HEK293T (cell line): ENCODE results near the gene ARHGAP27.

Experiments
- ARNT ChIP-seq: fragments of 450-650 bp; IDR thresholded peaks from 2 replicates; pipeline ENCODE4 v1.6.1; 2017; ENCODE audit warnings: mild to moderate bottlenecking
- BHLHE40 ChIP-seq: fragments of 450-650 bp; IDR thresholded peaks from 2 replicates; pipeline ENCODE4 v1.6.1; 2016; ENCODE audit warnings: mild to moderate bottlenecking, moderate library complexity, borderline replicate concordance
- ELF4 ChIP-seq: fragments of 450-650 bp; IDR thresholded peaks from 2 replicates; pipeline ENCODE4 v1.6.1; 2017; ENCODE audit warnings: antibody characterized with exemption
- FOXA1 ChIP-seq: fragments of 450-650 bp; IDR thresholded peaks from 2 replicates; pipeline ENCODE4 v1.6.1; 2016; ENCODE audit warnings: mild to moderate bottlenecking
- FOXK2 ChIP-seq: fragments of 450-650 bp; IDR thresholded peaks from 2 replicates; pipeline ENCODE4 v1.6.1; 2016; ENCODE audit warnings: mild to moderate bottlenecking
- FOXM1 ChIP-seq: fragments of 450-650 bp; IDR thresholded peaks from 2 replicates; pipeline ENCODE4 v1.6.1; 2017; ENCODE audit warnings: mild to moderate bottlenecking, borderline replicate concordance
- NFRKB ChIP-seq: fragments of 450-650 bp; IDR thresholded peaks from 2 replicates; pipeline ENCODE4 v1.6.1; 2016; ENCODE audit warnings: mild to moderate bottlenecking, moderate library complexity
- SP1 ChIP-seq: fragments of 450-650 bp; IDR thresholded peaks from 2 replicates; pipeline ENCODE4 v1.6.1; 2017
- TARDBP ChIP-seq: fragments of 450-650 bp; IDR thresholded peaks from 2 replicates; pipeline ENCODE4 v1.6.1; 2016
- ZNF384 ChIP-seq: fragments of 450-650 bp; IDR thresholded peaks from 2 replicates; pipeline ENCODE4 v1.6.1; 2016

DNA sequence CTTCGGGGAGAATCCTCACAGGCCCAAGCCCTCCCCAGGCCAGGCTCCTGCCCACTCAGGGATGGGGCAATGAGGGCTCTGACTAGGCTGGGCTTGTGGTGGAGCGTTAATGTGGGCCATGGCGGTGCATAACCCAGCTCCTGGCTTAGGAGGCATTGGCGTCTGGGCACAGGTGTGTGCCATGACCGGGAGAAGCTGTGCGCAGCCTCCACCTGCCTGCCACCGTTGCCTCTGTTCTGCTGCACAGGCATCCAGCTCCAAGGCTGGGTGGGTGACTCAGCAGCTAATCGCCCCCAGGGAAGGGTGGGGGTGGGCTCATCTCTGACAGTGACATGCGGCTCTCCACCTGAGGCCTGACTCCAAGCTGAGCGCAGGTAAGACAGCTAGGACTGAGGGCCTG is 3.5 kb upstream of the ARHGAP27 start:
- TF ChIP-seq ELF4 (no peak), BHLHE40 (no peak), NFRKB (no peak), FOXK2 (no peak), FOXA1 (no peak), SP1 (no peak), FOXM1 (no peak), ARNT (no peak), ZNF384 (no peak), TARDBP (no peak)
